ENCODE measurements around the gene CASK.

The CASK gene

GRCh38 chrX:41474726-41475100, 448.6 kb downstream of the CASK start:
- no peak for TF ChIP-seq ISL1 (CRISPR knock-in tag; IDR thresholded peaks at IDR 0.05)
- no peak for TF ChIP-seq TOX (CRISPR knock-in tag; IDR thresholded peaks at IDR 0.05; ENCODE audit: borderline replicate concordance)
- TF ChIP-seq ZNF565 (CRISPR knock-in tag; conservative IDR thresholded peaks at IDR 0.05; ENCODE audit: low read depth), result no peak
- TF ChIP-seq GLIS3 (CRISPR knock-in tag; IDR thresholded peaks at IDR 0.05), result no peak
- TF ChIP-seq ZC3H10 (CRISPR knock-in tag; IDR thresholded peaks at IDR 0.05), result no peak
- TF ChIP-seq CSDC2 (CRISPR knock-in tag; IDR thresholded peaks at IDR 0.05), result no peak
- no peak for TF ChIP-seq SNAI2 (CRISPR knock-in tag; IDR thresholded peaks at IDR 0.05)
- no peak for TF ChIP-seq POU6F1 (CRISPR knock-in tag; IDR thresholded peaks at IDR 0.05; ENCODE audit: borderline replicate concordance, low read depth)
- TF ChIP-seq PATZ1 (CRISPR knock-in tag; IDR thresholded peaks at IDR 0.05; ENCODE audit: borderline replicate concordance), result no peak
- TF ChIP-seq TSHZ2 (CRISPR knock-in tag; IDR thresholded peaks at IDR 0.05), result no peak
- TF ChIP-seq OSR1 (CRISPR knock-in tag; IDR thresholded peaks at IDR 0.05), result no peak
- no peak for TF ChIP-seq ZFP3 (CRISPR knock-in tag; IDR thresholded peaks at IDR 0.05)
- TF ChIP-seq CREB5 (CRISPR knock-in tag; IDR thresholded peaks at IDR 0.05; ENCODE audit: low read depth), result no peak
- TF ChIP-seq ZNF8 (CRISPR knock-in tag; IDR thresholded peaks at IDR 0.05), result no peak
- TF ChIP-seq BACH2 (CRISPR knock-in tag; IDR thresholded peaks at IDR 0.05; ENCODE audit: borderline replicate concordance), result no peak
- no peak for TF ChIP-seq PPARA (CRISPR knock-in tag; IDR thresholded peaks at IDR 0.05; ENCODE audit: borderline replicate concordance)
- no peak for ATAC-seq

GRCh38 chrX:41473936-41474725, 449.2 kb downstream of the CASK start:
- ATAC-seq, result no peak
- TF ChIP-seq TCF4 (CRISPR knock-in tag; IDR thresholded peaks at IDR 0.05; ENCODE audit: borderline replicate concordance), result no peak
- TF ChIP-seq ISL1 (CRISPR knock-in tag; IDR thresholded peaks at IDR 0.05), result no peak
- no peak for TF ChIP-seq SNAI2 (CRISPR knock-in tag; IDR thresholded peaks at IDR 0.05)
- no peak for TF ChIP-seq PPARA (CRISPR knock-in tag; IDR thresholded peaks at IDR 0.05; ENCODE audit: borderline replicate concordance)
- TF ChIP-seq CSRNP3 (CRISPR knock-in tag; IDR thresholded peaks at IDR 0.05), result no peak
- no peak for TF ChIP-seq ZNF565 (CRISPR knock-in tag; conservative IDR thresholded peaks at IDR 0.05; ENCODE audit: low read depth)
- no peak for TF ChIP-seq ZNF70 (CRISPR knock-in tag; IDR thresholded peaks at IDR 0.05)
- TF ChIP-seq ESRRG (CRISPR knock-in tag; IDR thresholded peaks at IDR 0.05), result no peak
- TF ChIP-seq GLIS3 (CRISPR knock-in tag; IDR thresholded peaks at IDR 0.05), result no peak

GRCh38 chrX:41472231-41472815, 451.0 kb downstream of the CASK start:
- ATAC-seq, result no peak
- TF ChIP-seq GLIS3 (CRISPR knock-in tag; IDR thresholded peaks at IDR 0.05), result no peak

Data from SK-N-SH treated with all-trans-retinoic acid at 6 μM for 48 hours (cell line).